Erythroblast (primary cell): ENCODE results near the gene INTS7.
"Not testable (repeated sequence)": the region's sequence is repeated elsewhere in the genome, so short reads cannot be mapped to it uniquely, and the experiment has no call there.

ENCODE experiments used
- DNase-seq, 2 experiments: peaks; one replicate each; lab custom pipeline; 2025; lab: John Stamatoyannopoulos, UW
- GATA1 ChIP-seq: IDR thresholded peaks from 2 replicates; pipeline ENCODE4 v1.6.1; 2011; ENCODE audit warnings: low read depth, mild to moderate bottlenecking, control low read depth, low read length, moderate library complexity
- POLR2A ChIP-seq: IDR thresholded peaks from 2 replicates; pipeline ENCODE4 v1.6.1; 2011; ENCODE audit warnings: mild to moderate bottlenecking, low read length

INTS7 gene

GRCh38 chr1:212053993-212054392 is 18.6 kb upstream of the INTS7 start:
- TF ChIP-seq GATA1 = no peak
- TF ChIP-seq POLR2A = no peak
- DNase-seq = no peak

GRCh38 chr1:212045981-212046380 is 10.6 kb upstream of the INTS7 start:
- DNase-seq = no peak
- no peak for TF ChIP-seq POLR2A
- no peak for TF ChIP-seq GATA1

GRCh38 chr1:212044851-212045250 is 9.5 kb upstream of the INTS7 start:
- no peak for DNase-seq
- TF ChIP-seq POLR2A = no peak
- no peak for TF ChIP-seq GATA1

GRCh38 chr1:212042436-212042835 is 7.1 kb upstream of the INTS7 start:
- TF ChIP-seq GATA1 (no peak), POLR2A (no peak)
- DNase-seq = no peak

GRCh38 chr1:212040629-212041412 is 5.5 kb upstream of the INTS7 start:
- DNase-seq = no peak
- TF ChIP-seq GATA1 (no peak), POLR2A (no peak)

- TF ChIP-seq GATA1 (no peak), POLR2A (no peak)
Measured at GRCh38 chr1:212039622-212040021, 4.3 kb upstream of the INTS7 start.

GRCh38 chr1:212037900-212038299 is 2.5 kb upstream of the INTS7 start:
- TF ChIP-seq POLR2A = no peak
- TF ChIP-seq GATA1 = no peak
- DNase-seq = peak in 1 of 2 experiments; percentile 11

More at GRCh38 chr1:212039622-212040021, 4.3 kb upstream of the INTS7 start:
- DNase-seq = no peak

- TF ChIP-seq GATA1 (no peak), POLR2A (peak; percentile 47)
- DNase-seq = peak in 1 of 2 experiments; percentile 84
Measured at GRCh38 chr1:212035835-212036605, 663 bp upstream of the INTS7 start.

- no peak for DNase-seq
- TF ChIP-seq POLR2A = no peak
- TF ChIP-seq GATA1 = no peak
Measured at GRCh38 chr1:212034516-212035122, 738 bp downstream of the INTS7 start.

- no peak for TF ChIP-seq GATA1
- TF ChIP-seq POLR2A = no peak
- DNase-seq = peak in 1 of 2 experiments; percentile 58
Measured at GRCh38 chr1:212030936-212031528, 4.3 kb downstream of the INTS7 start.

- DNase-seq = not testable (repeated sequence)
Measured at GRCh38 chr1:212027727-212028126, 7.6 kb downstream of the INTS7 start.

- DNase-seq = no peak
- TF ChIP-seq GATA1 (no peak), POLR2A (no peak)
Measured at GRCh38 chr1:212024469-212025149, 10.7 kb downstream of the INTS7 start.

- not testable (repeated sequence) for DNase-seq
Measured at GRCh38 chr1:212022908-212023307, 12.4 kb downstream of the INTS7 start.

- no peak for TF ChIP-seq POLR2A
- DNase-seq = no peak
Measured at GRCh38 chr1:212021563-212021962, 13.8 kb downstream of the INTS7 start.
